Activated T-helper 1 cell treated with anti-CD3 and anti-CD28 coated beads, Interleukin-2, amount 50 U/mL, for 16 hours (primary cell): ENCODE results near the gene PM20D2.

ENCODE experiments used
- DNase-seq, 2 donors: peaks; one replicate each; pipeline ENCODE4 v3.0.0-alpha.2; 2020; ENCODE audit warnings: low read depth in 1 of 2, low spot score in 1 of 2

The PM20D2 gene

GRCh38 chr6:89200706-89201215, 54.9 kb downstream of the PM20D2 start:
- no peak for DNase-seq

GRCh38 chr6:89204096-89204495, 58.2 kb downstream of the PM20D2 start:
- DNase-seq, result no peak

GRCh38 chr6:89205819-89206218, 60.0 kb downstream of the PM20D2 start:
- no peak for DNase-seq

GRCh38 chr6:89208551-89208950, 62.7 kb downstream of the PM20D2 start:
- no peak for DNase-seq

GRCh38 chr6:89209457-89209856, 63.6 kb downstream of the PM20D2 start:
- DNase-seq, result no peak

GRCh38 chr6:89212472-89212871, 66.6 kb downstream of the PM20D2 start:
- DNase-seq, result no peak

- DNase-seq, result no peak
These were observed 68.3 kb downstream of the PM20D2 start for GRCh38 chr6:89214197-89214596.
